ENCODE results near the gene COPG1.

DNA sequence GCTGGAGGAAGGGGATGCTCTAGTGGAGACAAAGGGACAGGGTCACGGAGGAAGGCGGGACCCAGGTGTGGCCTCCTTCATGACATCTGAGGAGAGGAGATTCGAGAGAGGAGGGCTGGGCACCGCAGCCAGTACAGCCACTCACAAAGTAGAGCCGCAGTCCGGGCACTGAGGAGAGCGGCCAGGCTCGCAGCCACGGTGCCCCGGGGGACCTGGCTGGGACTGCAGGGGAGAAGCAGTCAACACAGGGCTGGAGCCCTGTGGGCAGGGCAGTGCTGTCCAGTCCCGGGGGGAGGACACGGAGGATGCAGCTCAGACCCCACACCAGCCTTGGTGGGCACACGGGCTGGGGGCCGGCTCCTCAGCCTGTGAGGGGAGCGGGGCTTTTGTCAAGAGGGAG, 69.5 kb downstream of the COPG1 start:
- TF ChIP-seq, protein P1, sequence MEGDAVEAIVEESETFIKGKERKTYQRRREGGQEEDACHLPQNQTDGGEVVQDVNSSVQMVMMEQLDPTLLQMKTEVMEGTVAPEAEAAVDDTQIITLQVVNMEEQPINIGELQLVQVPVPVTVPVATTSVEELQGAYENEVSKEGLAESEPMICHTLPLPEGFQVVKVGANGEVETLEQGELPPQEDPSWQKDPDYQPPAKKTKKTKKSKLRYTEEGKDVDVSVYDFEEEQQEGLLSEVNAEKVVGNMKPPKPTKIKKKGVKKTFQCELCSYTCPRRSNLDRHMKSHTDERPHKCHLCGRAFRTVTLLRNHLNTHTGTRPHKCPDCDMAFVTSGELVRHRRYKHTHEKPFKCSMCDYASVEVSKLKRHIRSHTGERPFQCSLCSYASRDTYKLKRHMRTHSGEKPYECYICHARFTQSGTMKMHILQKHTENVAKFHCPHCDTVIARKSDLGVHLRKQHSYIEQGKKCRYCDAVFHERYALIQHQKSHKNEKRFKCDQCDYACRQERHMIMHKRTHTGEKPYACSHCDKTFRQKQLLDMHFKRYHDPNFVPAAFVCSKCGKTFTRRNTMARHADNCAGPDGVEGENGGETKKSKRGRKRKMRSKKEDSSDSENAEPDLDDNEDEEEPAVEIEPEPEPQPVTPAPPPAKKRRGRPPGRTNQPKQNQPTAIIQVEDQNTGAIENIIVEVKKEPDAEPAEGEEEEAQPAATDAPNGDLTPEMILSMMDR (conservative IDR thresholded peaks at IDR 0.05; ENCODE audit: low read depth, low read length), result no peak
- TF ChIP-seq EZH2 (IDR thresholded peaks at IDR 0.05; ENCODE audit: borderline replicate concordance, low read depth, low read length, poor library complexity, severe bottlenecking), result no peak
